ENCODE results near the gene DLX1.

GRCh38 chr2:172102391-172103359 is 17.4 kb downstream of the DLX1 start, which contains the start of gene DLX2:
- TF ChIP-seq POLR2AphosphoS5 (IDR thresholded peaks at IDR 0.05) (no peak), CTCF (IDR thresholded peaks at IDR 0.05) (no peak), EP300 (IDR thresholded peaks at IDR 0.05) (no peak), POLR2A (IDR thresholded peaks at IDR 0.05) (no peak)

All from stomach (tissue), 4 donors.